IMR-90 (cell line): ENCODE measurements around the gene PBX3.

ENCODE experiments used
- BHLHE40 ChIP-seq: fragments of 150-350 bp; IDR thresholded peaks from 2 replicates; pipeline ENCODE4 v1.6.1; 2016; ENCODE audit warnings: mild to moderate bottlenecking, low read depth, low read length
- POLR2A ChIP-seq: IDR thresholded peaks from 2 replicates; pipeline ENCODE4 v1.6.1; 2012; ENCODE audit warnings: mild to moderate bottlenecking, low read depth, low read length
- RFX5 ChIP-seq: IDR thresholded peaks from 2 replicates; pipeline ENCODE4 v1.8.0; 2012; ENCODE audit warnings: low read depth, mild to moderate bottlenecking, low read length, moderate library complexity
- TF ChIP-seq, protein P1 (sequence below): conservative IDR thresholded peaks from 2 replicates; pipeline ENCODE4 v1.5.1; 2012; ENCODE audit warnings: mild to moderate bottlenecking, low read depth, low read length, improper control_type of control experiment
- TF ChIP-seq, protein P2 (sequence below): fragments of 150-350 bp; IDR thresholded peaks from 2 replicates; pipeline ENCODE4 v1.6.1; 2016; ENCODE audit warnings: low read depth, mild to moderate bottlenecking, low read length, moderate library complexity, borderline replicate concordance

DNA sequence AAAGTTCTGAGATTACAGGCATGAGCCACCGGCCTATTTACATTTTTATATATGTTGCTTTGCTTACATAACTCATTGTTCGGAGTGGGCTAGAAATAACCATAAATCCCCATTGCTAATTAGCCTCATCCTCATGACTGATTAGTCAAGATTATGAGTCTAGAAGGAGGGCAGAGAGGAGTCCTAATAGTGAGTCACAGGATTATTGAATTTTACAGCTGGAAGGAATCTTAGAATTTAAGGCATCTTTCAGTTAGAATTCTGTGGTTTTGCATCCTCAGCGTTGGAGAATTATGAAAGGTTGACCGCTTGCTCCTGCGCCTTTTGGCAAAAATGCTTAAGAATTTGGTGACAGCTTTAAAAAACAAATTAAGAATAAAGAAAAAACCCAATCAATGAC lies 2.6 kb upstream of the PBX3 start:
- TF ChIP-seq POLR2A (no peak), BHLHE40 (no peak), RFX5 (no peak)
- TF ChIP-seq, protein P1, sequence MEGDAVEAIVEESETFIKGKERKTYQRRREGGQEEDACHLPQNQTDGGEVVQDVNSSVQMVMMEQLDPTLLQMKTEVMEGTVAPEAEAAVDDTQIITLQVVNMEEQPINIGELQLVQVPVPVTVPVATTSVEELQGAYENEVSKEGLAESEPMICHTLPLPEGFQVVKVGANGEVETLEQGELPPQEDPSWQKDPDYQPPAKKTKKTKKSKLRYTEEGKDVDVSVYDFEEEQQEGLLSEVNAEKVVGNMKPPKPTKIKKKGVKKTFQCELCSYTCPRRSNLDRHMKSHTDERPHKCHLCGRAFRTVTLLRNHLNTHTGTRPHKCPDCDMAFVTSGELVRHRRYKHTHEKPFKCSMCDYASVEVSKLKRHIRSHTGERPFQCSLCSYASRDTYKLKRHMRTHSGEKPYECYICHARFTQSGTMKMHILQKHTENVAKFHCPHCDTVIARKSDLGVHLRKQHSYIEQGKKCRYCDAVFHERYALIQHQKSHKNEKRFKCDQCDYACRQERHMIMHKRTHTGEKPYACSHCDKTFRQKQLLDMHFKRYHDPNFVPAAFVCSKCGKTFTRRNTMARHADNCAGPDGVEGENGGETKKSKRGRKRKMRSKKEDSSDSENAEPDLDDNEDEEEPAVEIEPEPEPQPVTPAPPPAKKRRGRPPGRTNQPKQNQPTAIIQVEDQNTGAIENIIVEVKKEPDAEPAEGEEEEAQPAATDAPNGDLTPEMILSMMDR: no peak
- TF ChIP-seq, protein P2, sequence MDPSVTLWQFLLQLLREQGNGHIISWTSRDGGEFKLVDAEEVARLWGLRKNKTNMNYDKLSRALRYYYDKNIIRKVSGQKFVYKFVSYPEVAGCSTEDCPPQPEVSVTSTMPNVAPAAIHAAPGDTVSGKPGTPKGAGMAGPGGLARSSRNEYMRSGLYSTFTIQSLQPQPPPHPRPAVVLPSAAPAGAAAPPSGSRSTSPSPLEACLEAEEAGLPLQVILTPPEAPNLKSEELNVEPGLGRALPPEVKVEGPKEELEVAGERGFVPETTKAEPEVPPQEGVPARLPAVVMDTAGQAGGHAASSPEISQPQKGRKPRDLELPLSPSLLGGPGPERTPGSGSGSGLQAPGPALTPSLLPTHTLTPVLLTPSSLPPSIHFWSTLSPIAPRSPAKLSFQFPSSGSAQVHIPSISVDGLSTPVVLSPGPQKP: no peak
